ENCODE data around the gene TRIM58.

Gene TRIM58

GRCh38 chr1:247895163-247895637 lies 38.2 kb downstream of the TRIM58 start, which contains the start of gene OR2W3:
Gene OR2W3 (plus strand): TSS chr1:247895587. CDS start chr1:247895587, 0 bp downstream.
- no peak for DNase-seq

- no peak for DNase-seq
Measured at GRCh38 chr1:247895976-247896375, 39.0 kb downstream of the TRIM58 start.

- DNase-seq = no peak
Measured at GRCh38 chr1:247904122-247904521, 47.1 kb downstream of the TRIM58 start.

- DNase-seq = no peak
Measured at GRCh38 chr1:247905181-247905580, 48.2 kb downstream of the TRIM58 start.

GRCh38 chr1:247905910-247906503 lies 49.0 kb downstream of the TRIM58 start:
- DNase-seq = no peak

- DNase-seq = no peak
Measured at GRCh38 chr1:247906504-247907047, 49.6 kb downstream of the TRIM58 start.

GRCh38 chr1:247908766-247909165 lies 51.8 kb downstream of the TRIM58 start:
- DNase-seq = no peak

GRCh38 chr1:247913786-247914185 lies 56.8 kb downstream of the TRIM58 start:
- DNase-seq = no peak

- DNase-seq = no peak
Measured at GRCh38 chr1:247914941-247915662, 58.1 kb downstream of the TRIM58 start.

GRCh38 chr1:247919952-247920351 lies 63.0 kb downstream of the TRIM58 start, which contains the start of gene OR2T8:
Gene OR2T8 (plus strand): TSS chr1:247920252. CDS start chr1:247921018, 766 bp downstream.
- DNase-seq = no peak

- DNase-seq = no peak
Measured at GRCh38 chr1:247923941-247924340, 67.0 kb downstream of the TRIM58 start.

- no peak for DNase-seq
Measured at GRCh38 chr1:247924868-247925267, 67.9 kb downstream of the TRIM58 start, which contains the start of gene OR2AJ1. Gene OR2AJ1 (plus strand): TSS chr1:247924889. CDS start chr1:247933769, 8,880 bp downstream.
